CD4-positive, alpha-beta T cell treated with Interleukin-10 for 1 hour (primary cell): ENCODE results near the gene RFX3.
A peak's percentile ranks its signal among the peaks of the same experiment; 100 is the strongest.

Source experiments
- DNase-seq: peaks from one replicate; pipeline ENCODE4 v3.0.0-alpha.2; 2020

The RFX3 gene

GRCh38 chr9:3191715-3192114 is 334.1 kb downstream of the RFX3 start:
- no peak for DNase-seq

GRCh38 chr9:3189113-3189861 is 336.5 kb downstream of the RFX3 start:
- DNase-seq, result no peak

GRCh38 chr9:3186751-3187150 is 339.1 kb downstream of the RFX3 start:
- no peak for DNase-seq

- peak; percentile 24 for DNase-seq
These were observed 344.5 kb downstream of the RFX3 start for GRCh38 chr9:3181049-3181953.

GRCh38 chr9:3180696-3181048 is 345.1 kb downstream of the RFX3 start:
- DNase-seq, result no peak

- no peak for DNase-seq
These were observed 346.1 kb downstream of the RFX3 start for GRCh38 chr9:3179711-3180110.

GRCh38 chr9:3177936-3178335 is 347.9 kb downstream of the RFX3 start:
- DNase-seq, result no peak

- DNase-seq, result no peak
These were observed 348.5 kb downstream of the RFX3 start for GRCh38 chr9:3177146-3177761.

GRCh38 chr9:3173374-3173773 is 352.4 kb downstream of the RFX3 start:
- DNase-seq, result no peak

- DNase-seq, result no peak
These were observed 355.0 kb downstream of the RFX3 start for GRCh38 chr9:3170819-3171218.
